UCSD-AML1 (cell line): ENCODE measurements around the gene LTC4S.
A peak's percentile ranks its signal among the peaks of the same experiment; 100 is the strongest.

Source experiments
- DNase-seq: peaks from one replicate; lab custom pipeline; 2025; ENCODE audit not compliant: unreplicated experiment; lab: John Stamatoyannopoulos, UW

Gene LTC4S

DNA sequence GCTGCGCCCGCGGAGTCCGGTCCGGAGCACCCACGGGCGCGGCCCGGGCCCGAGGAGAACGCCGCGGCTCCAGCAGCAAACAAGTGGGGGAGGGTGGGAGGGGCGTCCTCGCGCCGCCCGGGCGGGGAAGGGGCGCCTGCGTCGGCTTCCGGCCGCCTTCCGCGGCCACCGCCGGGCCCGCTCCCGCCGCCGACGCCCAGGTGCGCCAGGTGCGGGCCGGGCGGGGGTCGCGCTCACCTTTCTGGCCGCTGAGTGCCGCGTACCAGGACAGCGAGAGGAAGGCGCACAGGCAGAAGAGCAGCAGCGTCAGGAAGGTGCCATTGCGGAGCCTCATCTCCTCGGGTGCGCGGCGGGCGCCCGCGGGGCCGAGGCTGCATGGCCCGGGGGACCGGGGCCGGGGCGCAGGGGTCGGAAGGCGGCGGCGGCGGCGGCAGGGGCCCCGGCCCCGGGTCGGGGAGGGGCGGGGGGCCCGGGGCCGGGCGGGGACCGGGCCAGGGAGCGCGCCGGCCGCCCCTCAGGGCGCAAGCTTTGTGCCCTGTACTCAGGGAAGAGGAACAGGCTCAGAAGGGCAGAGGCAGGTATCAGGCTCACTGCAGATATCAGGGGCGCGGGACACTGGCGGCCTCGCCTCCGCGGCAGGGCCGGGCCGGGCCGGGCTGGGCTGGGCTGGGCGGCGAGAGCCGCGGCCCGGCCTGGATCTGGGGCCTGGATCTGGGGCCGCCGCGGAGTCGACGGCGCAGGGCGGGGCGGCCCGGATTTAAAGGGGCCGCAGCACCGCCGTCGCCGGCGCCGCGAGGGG lies 12.7 kb downstream of the LTC4S start, which contains the start of gene MGAT4B:
Gene MGAT4B, minus strand, starts transcription at position 617 of the 799 bp plus-strand sequence. Its CDS starts 283 bp downstream, at position 334.
- DNase-seq = peak; percentile 81

- DNase-seq = no peak
Measured at GRCh38 chr5:179812135-179812825, 18.5 kb downstream of the LTC4S start.

GRCh38 chr5:179812997-179813607 lies 19.3 kb downstream of the LTC4S start:
- DNase-seq = no peak

DNA sequence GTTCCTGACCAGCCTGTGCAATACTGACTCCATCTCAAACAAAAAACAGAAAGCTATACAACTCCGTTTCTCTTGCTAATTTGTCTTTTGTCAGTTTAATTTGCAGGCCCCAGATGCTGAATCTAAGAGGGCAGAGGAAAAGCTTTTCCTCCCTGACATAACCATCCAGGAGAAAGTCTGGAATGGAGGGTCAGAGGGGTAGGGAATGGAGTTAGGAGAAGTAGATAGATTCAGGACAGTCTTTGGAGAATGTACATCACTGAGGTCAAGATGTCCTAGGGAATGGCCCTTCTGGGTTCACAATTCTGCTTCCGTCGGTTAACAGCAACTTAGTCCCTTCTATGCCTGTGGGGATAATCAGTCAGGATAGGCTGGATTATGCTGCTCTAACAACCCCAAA lies 20.3 kb downstream of the LTC4S start:
- no peak for DNase-seq

GRCh38 chr5:179815491-179816249 lies 21.9 kb downstream of the LTC4S start:
- no peak for DNase-seq

GRCh38 chr5:179816401-179816795 lies 22.6 kb downstream of the LTC4S start:
- no peak for DNase-seq

DNA sequence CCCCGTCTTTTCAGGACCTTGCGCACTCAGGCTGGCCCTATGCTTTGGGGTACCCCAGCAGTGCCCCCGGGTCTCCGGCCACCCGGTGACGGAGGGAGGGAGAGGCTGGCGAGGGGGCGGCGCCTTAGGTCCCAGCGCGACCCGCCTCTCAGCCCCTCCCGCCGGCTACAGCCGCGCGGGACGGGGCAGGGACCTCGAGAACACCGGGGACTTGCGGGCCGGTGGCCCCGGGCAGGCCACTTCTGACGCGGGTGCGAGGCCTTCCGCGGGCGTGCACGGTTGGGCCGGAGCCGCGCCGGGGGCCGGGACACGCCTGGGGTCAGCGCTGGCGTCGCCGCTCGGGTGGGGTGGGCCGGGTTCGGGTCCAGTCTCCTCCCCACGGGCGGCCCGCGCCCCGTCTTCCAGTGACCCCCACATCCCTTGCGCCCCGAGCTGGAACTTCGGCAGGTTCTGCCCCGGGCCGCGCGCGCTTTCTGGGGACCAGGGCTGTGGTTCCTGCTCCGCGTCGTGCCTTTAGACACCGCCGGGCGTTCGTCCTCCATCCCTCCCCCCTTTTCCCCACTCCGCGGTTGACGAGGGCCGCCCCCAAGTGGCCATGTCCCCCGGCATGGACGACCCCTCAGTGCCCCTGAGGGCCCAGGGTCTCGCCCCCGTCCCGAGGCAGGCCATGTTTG lies 23.1 kb downstream of the LTC4S start:
- no peak for DNase-seq

DNA sequence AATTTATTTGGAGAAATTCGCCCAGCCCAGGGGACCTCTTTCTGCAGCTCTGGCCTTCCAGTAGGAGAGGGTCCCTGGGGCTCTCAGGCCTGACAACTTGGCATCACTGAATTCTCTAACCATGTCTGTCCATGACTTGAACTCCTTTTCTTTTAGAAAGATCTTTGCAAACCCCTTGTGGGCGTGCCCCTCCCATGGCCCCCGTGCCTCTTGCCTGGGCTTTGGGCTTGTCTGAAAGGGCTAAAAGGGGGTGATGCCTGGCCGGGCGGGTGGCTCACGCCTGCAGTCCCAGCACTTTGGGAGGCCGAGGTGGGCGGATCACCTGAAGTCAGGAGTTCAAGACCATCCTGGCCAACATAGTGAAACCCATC lies 23.7 kb downstream of the LTC4S start:
- no peak for DNase-seq

GRCh38 chr5:179817890-179818745 lies 24.3 kb downstream of the LTC4S start:
- no peak for DNase-seq

- peak; percentile 93 for DNase-seq
Measured at GRCh38 chr5:179818746-179819295, 25.0 kb downstream of the LTC4S start.

- peak; percentile 80 for DNase-seq
Measured at GRCh38 chr5:179819296-179820126, 25.7 kb downstream of the LTC4S start.

- DNase-seq = no peak
Measured at GRCh38 chr5:179820127-179820482, 26.3 kb downstream of the LTC4S start.

DNA sequence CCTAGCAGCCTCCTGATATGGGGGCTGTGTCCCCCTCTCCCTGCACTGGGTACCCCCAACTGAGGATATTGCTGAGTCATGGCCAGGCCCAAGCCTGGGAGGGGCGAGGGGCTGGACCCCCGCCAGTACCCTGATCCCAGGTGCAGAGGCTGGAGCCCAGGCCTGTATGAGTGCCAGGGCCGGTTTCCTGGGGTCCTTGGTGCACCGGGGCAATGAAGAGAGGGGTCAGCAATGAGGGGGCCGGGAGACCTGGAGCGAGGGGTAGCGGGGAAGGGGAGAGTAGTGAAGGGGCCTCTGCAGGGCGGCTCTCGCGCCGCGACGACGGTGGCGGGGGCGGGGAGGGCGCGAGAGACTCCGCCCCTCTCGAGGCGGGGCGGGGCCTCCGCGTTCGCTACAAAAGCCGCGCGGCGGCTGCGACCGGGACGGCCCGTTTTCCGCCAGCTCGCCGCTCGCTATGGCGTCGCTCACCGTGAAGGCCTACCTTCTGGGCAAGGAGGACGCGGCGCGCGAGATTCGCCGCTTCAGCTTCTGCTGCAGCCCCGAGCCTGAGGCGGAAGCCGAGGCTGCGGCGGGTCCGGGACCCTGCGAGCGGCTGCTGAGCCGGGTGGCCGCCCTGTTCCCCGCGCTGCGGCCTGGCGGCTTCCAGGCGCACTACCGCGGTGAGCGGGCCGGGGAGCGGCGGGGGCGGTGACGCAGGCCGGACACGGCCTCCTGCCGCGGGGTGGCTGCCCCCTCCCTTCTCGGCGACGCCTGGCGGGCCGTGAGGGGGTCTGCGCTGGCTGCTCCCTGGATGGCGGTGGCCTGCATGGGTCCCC lies 26.9 kb downstream of the LTC4S start, which contains the start of gene SQSTM1:
Gene SQSTM1, plus strand, starts transcription at position 423 of the 815 bp plus-strand sequence. Its CDS starts 32 bp downstream, at position 455.
- DNase-seq = peak; percentile 88

GRCh38 chr5:179821298-179822058 lies 27.7 kb downstream of the LTC4S start:
- DNase-seq = peak; percentile 88

DNA sequence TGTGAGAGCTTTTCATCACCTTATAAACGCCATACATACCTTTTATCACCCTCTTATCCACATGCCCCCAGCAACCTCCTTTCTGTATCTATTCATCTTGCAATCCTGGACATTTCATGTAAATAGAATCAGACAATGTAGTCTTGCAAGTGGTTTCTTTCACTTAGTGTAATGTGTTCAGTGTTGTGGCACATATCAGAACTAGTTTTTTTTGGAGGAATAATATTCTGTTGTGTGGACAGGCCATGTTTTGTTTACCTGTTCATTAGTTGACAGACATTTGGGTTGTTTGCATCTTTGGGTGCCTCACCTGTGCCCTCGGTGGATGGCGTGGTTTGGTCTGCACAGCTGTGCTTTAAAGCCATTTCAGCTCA lies 28.3 kb downstream of the LTC4S start:
- no peak for DNase-seq

GRCh38 chr5:179822444-179822990 lies 28.7 kb downstream of the LTC4S start:
- DNase-seq = no peak
